SK-N-SH (cell line): ENCODE data around the gene SIGLEC1. TPM values are rescaled to one million over a fixed set of nuclear protein-coding genes. Genes with fewer than 3 reads are reported as not detected.

Experiments
- CTCF ChIA-PET: fragments of 300-600, 350-600 bp; formaldehyde crosslinking; extraction: SDS; loops from one replicate; lab custom pipeline; 2021; lab: Yijun Ruan, JAX
- POLR2A ChIA-PET: fragments of 350-600 bp; sonication (Branson Sonifier 250); formaldehyde crosslinking; extraction: SDS; loops from one replicate; lab custom pipeline; 2020; ENCODE audit warnings: antibody characterized with exemption, inconsistent platforms; lab: Yijun Ruan, JAX
- DNase-seq: peaks from one replicate; pipeline ENCODE4 v3.0.0; 2012
- H2AFZ ChIP-seq: fragments of 200-600 bp; sonication (generic); 2 replicates; pipeline ENCODE4 v1.8.1; 2016; ENCODE audit warnings: antibody characterized with exemption, mild to moderate bottlenecking, low read depth
- H3F3A ChIP-seq: fragments of 200-600 bp; sonication (generic); replicated peaks from 2 replicates; pipeline ENCODE3; 2016; ENCODE audit warnings: antibody characterized with exemption, mild to moderate bottlenecking; ENCODE audit not compliant: insufficient read depth
- H3K27ac ChIP-seq, 2 experiments: fragments of 200-500 bp in 1 of 2; fragments of 200-600 bp in 1 of 2; sonication (Bioruptor generic) in 1 of 2; sonication (generic), shearing (Covaris generic) in 1 of 2; 2 replicates each; pipeline versions ENCODE4 v1.5.1 to v1.6.1; 2014 to 2016; ENCODE audit warnings: low read depth in 2 of 2, inconsistent platforms in 1 of 2, low read length in 1 of 2, mild to moderate bottlenecking in 1 of 2, mixed read lengths in 1 of 2
- H3K27me3 ChIP-seq: fragments of 200-600 bp; sonication (generic), shearing (Covaris generic); 2 replicates; pipeline ENCODE4 v1.6.1; 2016; ENCODE audit warnings: mixed run types; ENCODE audit not compliant: insufficient read depth
- H3K36me3 ChIP-seq, 2 experiments: fragments of 200-500 bp in 1 of 2; fragments of 200-600 bp in 1 of 2; sonication (Bioruptor generic) in 1 of 2; sonication (generic) in 1 of 2; replicated peaks in 1 of 2; 2 replicates each; pipeline versions ENCODE3 to v1.5.1; 2014 to 2016; ENCODE audit warnings: low read length in 1 of 2, mild to moderate bottlenecking in 1 of 2; ENCODE audit not compliant: insufficient read depth in 2 of 2, control insufficient read depth in 1 of 2
- H3K4me1 ChIP-seq, 2 experiments: fragments of 200-500 bp in 1 of 2; fragments of 200-600 bp in 1 of 2; sonication (Bioruptor generic) in 1 of 2; sonication (generic), shearing (Covaris generic) in 1 of 2; 2 replicates each; pipeline versions ENCODE4 v1.5.1 to v1.6.1; 2014 to 2016; ENCODE audit warnings: low read depth in 1 of 2, low read length in 1 of 2, mixed run types in 1 of 2; ENCODE audit not compliant: insufficient read depth in 2 of 2, control insufficient read depth in 1 of 2
- H3K4me2 ChIP-seq: fragments of 200-600 bp; sonication (generic), shearing (Covaris generic); 2 replicates; pipeline ENCODE4 v1.6.1; 2017; ENCODE audit warnings: mixed run types
- H3K4me3 ChIP-seq, 2 experiments: fragments of 200-500 bp in 1 of 2; fragments of 200-600 bp in 1 of 2; sonication (Bioruptor generic) in 1 of 2; sonication (generic), shearing (Covaris generic) in 1 of 2; 2 replicates each; pipeline versions ENCODE4 v1.5.1 to v1.8.1; 2014 to 2016; ENCODE audit warnings: low read depth in 2 of 2, inconsistent platforms in 1 of 2, low read length in 1 of 2, mild to moderate bottlenecking in 1 of 2, mixed read lengths in 1 of 2, moderate library complexity in 1 of 2
- H3K79me2 ChIP-seq: fragments of 200-600 bp; sonication (generic); 2 replicates; pipeline ENCODE4 v1.8.1; 2017; ENCODE audit warnings: mild to moderate bottlenecking; ENCODE audit not compliant: insufficient read depth
- H3K9ac ChIP-seq: fragments of 200-600 bp; sonication (generic); 2 replicates; pipeline ENCODE4 v1.6.1; 2017; ENCODE audit warnings: mixed run types
- H3K9me2 ChIP-seq: fragments of 200-600 bp; sonication (generic); 2 replicates; pipeline ENCODE4 v1.6.1; 2017; ENCODE audit warnings: mixed run types
- H3K9me3 ChIP-seq: fragments of 200-600 bp; sonication (generic); 2 replicates; pipeline ENCODE4 v1.6.1; 2017; ENCODE audit warnings: mixed run types, mild to moderate bottlenecking, moderate library complexity
- H4K20me1 ChIP-seq: fragments of 200-600 bp; sonication (generic); 2 replicates; pipeline ENCODE4 v1.6.1; 2017; ENCODE audit warnings: mild to moderate bottlenecking, mixed run types; ENCODE audit not compliant: insufficient read depth
- ELF1 ChIP-seq: IDR thresholded peaks from 2 replicates; pipeline ENCODE4 v1.4.0; 2012
- EZH2phosphoT487 ChIP-seq: fragments of 200-600 bp; sonication (generic); IDR thresholded peaks from 2 replicates; pipeline ENCODE4 v1.6.1; 2017; ENCODE audit warnings: low read depth, mixed run types, mild to moderate bottlenecking, antibody characterized with exemption, moderate library complexity, borderline replicate concordance
- FOXJ3 ChIP-seq: sonication (generic); formaldehyde crosslinking; IDR thresholded peaks from 2 replicates; pipeline ENCODE4 v1.5.1; 2020; ENCODE audit warnings: mild to moderate bottlenecking, missing genetic modification reagents
- MEF2A ChIP-seq: IDR thresholded peaks from 2 replicates; pipeline ENCODE4 v1.4.0; 2012; ENCODE audit warnings: low read depth, borderline replicate concordance
- POLR2AphosphoS5 ChIP-seq: IDR thresholded peaks from 2 replicates; pipeline ENCODE4 v1.6.1; 2012; ENCODE audit warnings: low read depth, low read length
- RCOR1 ChIP-seq: fragments of 150-350 bp; IDR thresholded peaks from 2 replicates; pipeline ENCODE4 v1.6.1; 2017; ENCODE audit warnings: antibody characterized with exemption, low read length
- RFX5 ChIP-seq: IDR thresholded peaks from 2 replicates; pipeline ENCODE4 v1.6.1; 2012; ENCODE audit warnings: mild to moderate bottlenecking, improper control_type of control experiment, low read length
- RXRA ChIP-seq: IDR thresholded peaks from 2 replicates; pipeline ENCODE4 v1.4.0; 2012; ENCODE audit warnings: low read depth, mild to moderate bottlenecking, borderline replicate concordance
- TAF1 ChIP-seq: IDR thresholded peaks from 2 replicates; pipeline ENCODE4 v1.6.1; 2012; ENCODE audit warnings: low read depth, mild to moderate bottlenecking, low read length, moderate library complexity, borderline replicate concordance
- TEAD4 ChIP-seq: IDR thresholded peaks from 2 replicates; pipeline ENCODE4 v1.4.0; 2012; ENCODE audit warnings: mild to moderate bottlenecking, borderline replicate concordance; ENCODE audit not compliant: insufficient read depth
- WGBS: methylation state at CpG from one replicate; pipeline ENCODE4 v1.1.6; 2017; ENCODE audit warnings: low lambda C conversion rate; 5-methylcytosine and 5-hydroxymethylcytosine counted together
- polyA plus RNA-seq, 3 experiments: library from polyadenylated mRNA; depleted of rRNA; stranded (reverse); fragments of >200 nt; gene quantifications; 2 replicates each; pipeline ENCODE4 v1.2.3, GENCODE V29; 2012

SIGLEC1 gene
- polyA plus RNA-seq, 1 of the 3 experiments (the other 2 are of a cell fraction) = not detected

DNA sequence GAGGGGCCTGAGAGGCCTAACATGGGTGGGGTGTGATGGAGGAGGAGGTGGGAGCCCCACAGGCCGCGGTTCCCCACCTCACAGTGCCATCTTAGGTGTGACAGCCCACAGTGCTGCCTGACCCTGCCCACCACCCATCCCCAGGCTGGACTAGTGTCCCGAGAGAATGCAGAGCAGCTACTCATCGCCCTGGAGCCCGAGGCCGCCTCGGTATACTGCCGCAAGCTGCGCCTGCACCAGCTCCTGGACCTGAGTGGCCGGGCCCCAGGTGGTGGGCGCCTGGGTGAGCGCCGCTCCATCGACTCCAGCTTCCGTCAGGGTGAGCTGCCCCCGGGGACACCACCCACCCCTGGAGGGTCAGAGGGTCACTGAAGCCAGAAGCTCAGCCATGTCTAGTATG, 35.7 kb upstream of the SIGLEC1 start:
- CTCF ChIA-PET = interaction anchor here (1.0 to 9.8 kb wide), 9 partner anchors 11 to 74 kb away, joined by 3 to 151 read pairs (median 9); partner anchors contain the start of genes ADISSP and CENPB
- H3K36me3 ChIP-seq = peaks cover 0 to 3% of the 10 kb centered on the region in 2 experiments
- H3K4me2 ChIP-seq = no peak overlapping the region
- H3K79me2 ChIP-seq = no peaks in the 10 kb centered on the region
- H3K9me3 ChIP-seq = no peaks in the 10 kb centered on the region
- WGBS = 78% methylated on average over 7 of the region's 16 CpGs
- POLR2A ChIA-PET = no interaction called here
- H2AFZ ChIP-seq = no peak overlapping the region
- H3F3A ChIP-seq = no peaks in the 10 kb centered on the region
- no peak overlapping the region for H3K9ac ChIP-seq
- H3K27me3 ChIP-seq = no peaks in the 10 kb centered on the region
- H4K20me1 ChIP-seq = no peaks in the 10 kb centered on the region
- peaks cover 0 to 9% of the 10 kb centered on the region in 2 experiments; a peak in 1 of 4 replicates for H3K4me1 ChIP-seq
- TF ChIP-seq TAF1 (no peak), RXRA (no peak), RFX5 (no peak)
- no peak overlapping the region for H3K4me3 ChIP-seq
- no peaks in the 10 kb centered on the region for H3K9me2 ChIP-seq
- DNase-seq = no peak
- no peak overlapping the region for H3K27ac ChIP-seq

DNA sequence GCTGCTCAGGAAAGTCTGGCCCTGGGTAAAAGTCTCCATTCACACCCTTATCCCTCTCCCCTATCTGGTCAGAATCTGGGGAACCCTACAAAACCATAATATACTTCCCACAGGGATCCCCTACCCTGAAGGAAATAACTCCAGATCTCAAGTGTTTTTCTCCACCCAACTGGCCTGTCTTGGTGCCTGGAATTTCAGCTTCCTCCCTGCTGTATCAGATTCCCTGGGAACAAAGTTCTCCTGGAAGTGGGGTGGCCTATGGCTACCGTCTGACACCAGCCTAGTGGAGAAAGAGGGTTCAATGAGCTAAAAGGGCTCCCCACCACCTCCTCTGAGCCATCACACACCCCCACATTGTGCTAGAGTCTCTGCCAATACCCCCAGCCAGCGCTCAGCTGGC, 35.1 kb upstream of the SIGLEC1 start:
- Histone ChIP-seq H3F3A (no peaks in the 10 kb centered on the region), H3K36me3 (peaks cover 0 to 3% of the 10 kb centered on the region in 2 experiments), H3K27me3 (no peaks in the 10 kb centered on the region), H3K4me1 (peaks cover 0 to 9% of the 10 kb centered on the region in 2 experiments; a peak in 1 of 4 replicates), H3K9me3 (no peaks in the 10 kb centered on the region), H3K9ac (no peak overlapping the region), H3K4me2 (no peak overlapping the region), H3K9me2 (no peaks in the 10 kb centered on the region), H3K4me3 (no peak overlapping the region), H4K20me1 (no peaks in the 10 kb centered on the region), H2AFZ (no peak overlapping the region), H3K27ac (no peak overlapping the region), H3K79me2 (no peaks in the 10 kb centered on the region)
- POLR2A ChIA-PET = no interaction called here
- CTCF ChIA-PET = interaction anchor here (1.0 to 9.8 kb wide), 7 partner anchors 11 to 70 kb away, joined by 3 to 151 read pairs (median 14); partner anchors contain the start of genes ADISSP and CENPB
- TF ChIP-seq EZH2phosphoT487 = no peak
- DNase-seq = no peak
- 75% methylated on average over 2 of the region's 2 CpGs for WGBS

DNA sequence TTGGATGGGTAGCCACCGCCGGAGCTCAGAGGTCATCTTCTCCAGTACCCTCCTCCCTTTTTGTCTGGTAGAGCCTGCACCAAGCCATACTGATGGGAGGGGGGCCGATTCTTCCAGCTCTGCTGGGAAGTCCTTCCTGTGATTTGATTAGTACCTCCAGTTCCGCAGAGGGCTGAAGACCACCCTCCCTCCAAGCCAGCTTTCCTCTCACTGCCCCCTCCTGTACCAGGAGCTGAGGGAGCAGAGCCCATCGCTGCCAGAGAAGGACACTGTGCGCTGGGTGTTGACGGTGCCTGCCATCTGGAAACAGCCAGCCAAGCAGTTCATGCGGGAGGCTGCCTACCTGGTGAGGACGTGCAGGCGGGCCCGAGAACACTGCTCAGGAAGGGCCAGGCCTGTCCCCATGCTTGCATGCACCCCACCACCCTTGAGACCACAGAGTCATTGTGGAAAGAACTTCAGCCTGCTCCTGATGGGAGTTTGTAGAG, 33.3 kb upstream of the SIGLEC1 start:
- Histone ChIP-seq H3K9me3 (no peaks in the 10 kb centered on the region), H2AFZ (no peak overlapping the region), H4K20me1 (no peaks in the 10 kb centered on the region), H3F3A (no peaks in the 10 kb centered on the region), H3K9me2 (no peaks in the 10 kb centered on the region), H3K9ac (no peak overlapping the region), H3K79me2 (no peaks in the 10 kb centered on the region), H3K27me3 (no peaks in the 10 kb centered on the region), H3K27ac (no peak overlapping the region), H3K36me3 (no peaks in the 10 kb centered on the region), H3K4me1 (peaks cover 0 to 17% of the 10 kb centered on the region in 2 experiments; a peak in 1 of 4 replicates), H3K4me2 (no peak overlapping the region), H3K4me3 (no peak overlapping the region)
- WGBS = 77% methylated on average over 8 of the region's 11 CpGs
- POLR2A ChIA-PET = no interaction called here
- DNase-seq = no peak
- CTCF ChIA-PET = interaction anchor here (1.1 to 7.6 kb wide), 8 partner anchors 9 to 109 kb away, joined by 3 to 60 read pairs (median 6); partner anchors contain the start of genes ADISSP and SIGLEC1
- no peak for TF ChIP-seq POLR2AphosphoS5
- no peak for TF ChIP-seq ELF1
- no peak for TF ChIP-seq TEAD4
- no peak for TF ChIP-seq RXRA
- no peak for TF ChIP-seq FOXJ3
- no peak for TF ChIP-seq MEF2A
- TF ChIP-seq RCOR1 = no peak
